ENCODE data around the gene PIM3. TPM values are rescaled to one million over a fixed set of nuclear protein-coding genes. Genes with fewer than 3 reads are reported as not detected.

Gene PIM3
- total RNA-seq, 1 experiment from 2014 or later: 67.0 TPM

- H3K27ac ChIP-seq: no peak overlapping the region
- H3K36me3 ChIP-seq (ENCODE audit: low read depth): peaks cover 26% of the 10 kb centered on the region
- no peak overlapping the region for H3K4me2 ChIP-seq
- POLR2A ChIA-PET (ENCODE audit: unreplicated experiment): interaction anchor here (0.6 to 0.9 kb wide), 3 partner anchors 36 to 497 kb away, joined by 5 to 7 read pairs (median 5); no protein-coding TSS in a partner anchor
- no peaks in the 10 kb centered on the region for H3K9me2 ChIP-seq (ENCODE audit: insufficient read depth)
- H3K79me2 ChIP-seq (ENCODE audit: low read depth): peaks cover 27% of the 10 kb centered on the region
- H3K4me3 ChIP-seq: no peak overlapping the region
- TF ChIP-seq EZH2 (IDR thresholded peaks at IDR 0.05; ENCODE audit: low read depth): no peak
- TF ChIP-seq CTCF (conservative IDR thresholded peaks at IDR 0.05): no peak
- H3F3A ChIP-seq (ENCODE audit: insufficient read depth, low read depth): peaks cover 57% of the 10 kb centered on the region; the same call in 1 of the 2 replicates
- H4K20me1 ChIP-seq (ENCODE audit: insufficient read depth): peaks cover 46% of the 10 kb centered on the region
- DNase-seq: no peak
- no TSS peak for BruUV-seq (replicated peaks)
- CTCF ChIA-PET: interaction anchor here (0.5 to 0.6 kb wide), 2 partner anchors 30 to 581 kb away, joined by 4 to 5 read pairs; no protein-coding TSS in a partner anchor
- H3K27me3 ChIP-seq (ENCODE audit: insufficient read depth, low read depth): no peaks in the 10 kb centered on the region
- H3K4me1 ChIP-seq (replicated peaks; ENCODE audit: insufficient read depth): peaks cover 31% of the 10 kb centered on the region
- intact Hi-C loops (cut with micrococcal nuclease; ENCODE audit: unreplicated experiment): no loop called here
- no peak overlapping the region for H2AFZ ChIP-seq
- H3K9me3 ChIP-seq (ENCODE audit: insufficient read depth, low read depth): no peaks in the 10 kb centered on the region
Observed at GRCh38 chr22:49966774-49967705, 6.5 kb downstream of the PIM3 start.

- H3K27me3 ChIP-seq (ENCODE audit: insufficient read depth, low read depth): no peaks in the 10 kb centered on the region
- H3K36me3 ChIP-seq (ENCODE audit: low read depth): peaks cover 22% of the 10 kb centered on the region
- TF ChIP-seq EZH2 (IDR thresholded peaks at IDR 0.05; ENCODE audit: low read depth) (no peak), CTCF (conservative IDR thresholded peaks at IDR 0.05) (no peak)
- H3K79me2 ChIP-seq (ENCODE audit: low read depth): peaks cover 23% of the 10 kb centered on the region
- intact Hi-C loops (cut with micrococcal nuclease; ENCODE audit: unreplicated experiment): no loop called here
- H3K4me1 ChIP-seq (replicated peaks; ENCODE audit: insufficient read depth): peaks cover 29% of the 10 kb centered on the region
- no TSS peak for BruUV-seq (replicated peaks)
- no peaks in the 10 kb centered on the region for H3K9me2 ChIP-seq (ENCODE audit: insufficient read depth)
- peaks cover 56% of the 10 kb centered on the region; the same call in 1 of the 2 replicates for H3F3A ChIP-seq (ENCODE audit: insufficient read depth, low read depth)
- peaks cover 43% of the 10 kb centered on the region for H4K20me1 ChIP-seq (ENCODE audit: insufficient read depth)
- ChIA-PET POLR2A (ENCODE audit: unreplicated experiment) (interaction anchor here (0.6 to 0.9 kb wide), 3 partner anchors 37 to 594 kb away, joined by 4 to 5 read pairs (median 5); no protein-coding TSS in a partner anchor), CTCF (interaction anchor here (0.5 to 0.6 kb wide), 2 partner anchors 30 to 580 kb away, joined by 4 to 5 read pairs; no protein-coding TSS in a partner anchor)
- no peak overlapping the region for H3K4me3 ChIP-seq
- no peak for DNase-seq
- no peak overlapping the region for H3K27ac ChIP-seq
- H2AFZ ChIP-seq: no peak overlapping the region
- H3K9me3 ChIP-seq (ENCODE audit: insufficient read depth, low read depth): no peaks in the 10 kb centered on the region
- H3K4me2 ChIP-seq: no peak overlapping the region
Observed at GRCh38 chr22:49967706-49968208, 7.2 kb downstream of the PIM3 start.

- H3K4me3 ChIP-seq: no peak overlapping the region
- peaks cover 16% of the 10 kb centered on the region for H3K36me3 ChIP-seq (ENCODE audit: low read depth)
- H3F3A ChIP-seq (ENCODE audit: insufficient read depth, low read depth): peaks cover 56% of the 10 kb centered on the region; the same call in 1 of the 2 replicates
- no peak overlapping the region for H3K27ac ChIP-seq
- intact Hi-C loops (cut with micrococcal nuclease; ENCODE audit: unreplicated experiment): no loop called here
- no peak for TF ChIP-seq CTCF (conservative IDR thresholded peaks at IDR 0.05)
- no peak for TF ChIP-seq EZH2 (IDR thresholded peaks at IDR 0.05; ENCODE audit: low read depth)
- POLR2A ChIA-PET (ENCODE audit: unreplicated experiment): interaction anchor here (0.9 kb wide), 1 partner anchor 38 kb away, joined by 5 read pairs; no protein-coding TSS in a partner anchor
- H2AFZ ChIP-seq: no peak overlapping the region
- no peaks in the 10 kb centered on the region; the same call in 1 of the 2 replicates for H3K9me3 ChIP-seq (ENCODE audit: insufficient read depth, low read depth)
- H4K20me1 ChIP-seq (ENCODE audit: insufficient read depth): peaks cover 37% of the 10 kb centered on the region
- H3K27me3 ChIP-seq (ENCODE audit: insufficient read depth, low read depth): no peaks in the 10 kb centered on the region
- no TSS peak for BruUV-seq (replicated peaks)
- H3K4me1 ChIP-seq (replicated peaks; ENCODE audit: insufficient read depth): peaks cover 23% of the 10 kb centered on the region
- no peak for DNase-seq
- CTCF ChIA-PET: no interaction called here
- H3K9me2 ChIP-seq (ENCODE audit: insufficient read depth): no peaks in the 10 kb centered on the region
- peaks cover 16% of the 10 kb centered on the region for H3K79me2 ChIP-seq (ENCODE audit: low read depth)
- no peak overlapping the region for H3K4me2 ChIP-seq
Observed at GRCh38 chr22:49968313-49968830, 7.8 kb downstream of the PIM3 start.

Measured in PC-9 (cell line).